HepG2 (cell line): ENCODE results near the gene EFNA2. TPM values are rescaled to one million over a fixed set of nuclear protein-coding genes. Genes with fewer than 3 reads are reported as not detected.
A peak's percentile ranks its signal among the peaks of the same experiment; 100 is the strongest.

Source experiments
- ATAC-seq: fragments of 200-7000 bp; cut with Tn5 transposase; 3 replicates; pipeline ENCODE4 v1.9.1; 2020; ENCODE audit warnings: mild to moderate bottlenecking, moderate library complexity
- BruUV-seq: library from RNA; stranded (reverse); fragments of 400-500 nt; replicated peaks from 2 replicates; lab custom pipeline; 2021; lab: Mats Ljungman, UMichigan
- CTCF ChIA-PET: fragments of 300-600 bp; formaldehyde crosslinking; extraction: SDS; loops from one replicate; lab custom pipeline; 2021; ENCODE audit warnings: low total read pairs, inconsistent platforms, low intra/inter-chr PET ratio; lab: Yijun Ruan, JAX
- POLR2A ChIA-PET: fragments of 350-600 bp; sonication (Branson Sonifier 250); formaldehyde crosslinking; loops from one replicate; lab custom pipeline; 2020; ENCODE audit warnings: antibody characterized with exemption, inconsistent platforms; lab: Yijun Ruan, JAX
- DNase-seq: peaks from one replicate; pipeline ENCODE4 v3.0.0-alpha.2; 2015; ENCODE audit warnings: low spot score
- FAIRE-seq: peaks from 3 replicates; lab custom pipeline; 2011; peaks lifted over from hg19 to GRCh38; lab: Jason Lieb, UNC
- H2AFZ ChIP-seq: one replicate; pipeline ENCODE4 v1.6.1; 2011; ENCODE audit warnings: low read length, inconsistent platforms
- H3K27ac ChIP-seq: fragments of 300-600 bp; 3 replicates; pipeline ENCODE4 v1.8.0; 2011; ENCODE audit warnings: mixed run types, mild to moderate bottlenecking, mixed read lengths, low read length, inconsistent platforms; ENCODE audit not compliant: insufficient read depth; ENCODE audit errors: extremely low read length
- H3K27me3 ChIP-seq, 2 experiments: fragments of 200-600 bp in 1 of 2; 2 replicates in 1 of 2; 3 replicates in 1 of 2; pipeline versions ENCODE4 v1.6.0 to v1.8.0; 2011; ENCODE audit warnings: low read length in 2 of 2, mild to moderate bottlenecking in 2 of 2, moderate library complexity in 2 of 2, inconsistent platforms in 1 of 2; ENCODE audit not compliant: insufficient read depth in 2 of 2, control insufficient read depth in 1 of 2
- H3K36me3 ChIP-seq, 2 experiments: fragments of 200-600 bp in 1 of 2; replicated peaks in 1 of 2; 2 replicates in 1 of 2; 3 replicates in 1 of 2; pipeline versions ENCODE4 v1.5.1 to v1.8.0; 2011; ENCODE audit warnings: low read length in 2 of 2, inconsistent platforms in 1 of 2; ENCODE audit not compliant: insufficient read depth in 2 of 2, control insufficient read depth in 1 of 2
- H3K4me1 ChIP-seq: 2 replicates; pipeline ENCODE4 v1.5.1; 2012; ENCODE audit warnings: low read length, inconsistent platforms; ENCODE audit not compliant: insufficient read depth
- H3K4me2 ChIP-seq: 2 replicates; pipeline ENCODE4 v1.6.0; 2011; ENCODE audit warnings: low read depth, low read length, inconsistent platforms
- H3K4me3 ChIP-seq, 3 experiments: fragments of 200-600 bp in 1 of 3; sonication (generic), shearing (Covaris generic) in 1 of 3; replicated peaks in 1 of 3; 2 replicates each; pipeline ENCODE4 v1.5.1; 2011 to 2016; ENCODE audit warnings: low read length in 3 of 3, inconsistent platforms in 2 of 3, low read depth in 2 of 3, mild to moderate bottlenecking in 2 of 3, control low read depth in 1 of 3, mixed read lengths in 1 of 3; ENCODE audit not compliant: insufficient read depth in 1 of 3
- H3K79me2 ChIP-seq: one replicate; pipeline ENCODE4 v1.6.1; 2011; ENCODE audit warnings: low read length, inconsistent platforms; ENCODE audit not compliant: insufficient read depth
- H3K9ac ChIP-seq: 2 replicates; pipeline ENCODE4 v1.6.0; 2011; ENCODE audit warnings: mild to moderate bottlenecking, low read depth, low read length, inconsistent platforms; ENCODE audit not compliant: insufficient read depth
- H3K9me3 ChIP-seq: 2 replicates; pipeline ENCODE4 v1.5.1; 2012; ENCODE audit warnings: mild to moderate bottlenecking, low read length
- H4K20me1 ChIP-seq: 2 replicates; pipeline ENCODE4 v1.6.0; 2011; ENCODE audit warnings: inconsistent platforms, mild to moderate bottlenecking, low read length, moderate library complexity; ENCODE audit not compliant: insufficient read depth
- ARID2 ChIP-seq: sonication (generic); formaldehyde crosslinking; IDR thresholded peaks from 2 replicates; pipeline ENCODE4 v1.8.1; 2022; ENCODE audit warnings: mild to moderate bottlenecking, missing genetic modification reagents, borderline replicate concordance
- BHLHE40 ChIP-seq: IDR thresholded peaks from 2 replicates; pipeline ENCODE4 v1.6.1; 2011; ENCODE audit warnings: low read length, improper control_type of control experiment
- ERF ChIP-seq: IDR thresholded peaks from 2 replicates; pipeline ENCODE4 v1.6.1; 2018; ENCODE audit warnings: missing biosample characterization, missing genetic modification reagents
- EZH2 ChIP-seq: conservative IDR thresholded peaks from 2 replicates; pipeline ENCODE4 v1.6.1; 2012; ENCODE audit warnings: mild to moderate bottlenecking, low read depth, low read length, moderate library complexity
- MZF1 ChIP-seq: sonication (generic); formaldehyde crosslinking; IDR thresholded peaks from 2 replicates; pipeline ENCODE4 v1.8.1; 2023; ENCODE audit warnings: mild to moderate bottlenecking, missing genetic modification reagents, borderline replicate concordance
- ZNF224 ChIP-seq: sonication (generic); formaldehyde crosslinking; IDR thresholded peaks from 2 replicates; pipeline ENCODE4 v1.5.0; 2020; ENCODE audit warnings: mild to moderate bottlenecking, missing genetic modification reagents
- ZNF430 ChIP-seq: sonication (generic); formaldehyde crosslinking; IDR thresholded peaks from 2 replicates; pipeline ENCODE4 v1.9.0; 2021; ENCODE audit warnings: mild to moderate bottlenecking, missing genetic modification reagents
- ZNF607 ChIP-seq: sonication (generic); formaldehyde crosslinking; IDR thresholded peaks from 2 replicates; pipeline ENCODE4 v1.5.1; 2020; ENCODE audit warnings: missing genetic modification reagents, mild to moderate bottlenecking, borderline replicate concordance
- WGBS: methylation state at CpG from one replicate; pipeline ENCODE4 v1.1.6; 2017; ENCODE audit warnings: low lambda C conversion rate; 5-methylcytosine and 5-hydroxymethylcytosine counted together
- in situ Hi-C: cut with HindIII; loops from 2 replicates; pipeline ENCODE4 v1.10.0; 2017; ENCODE audit warnings: low pct_unique_long_range_greater_than_20kb; ENCODE audit not compliant: extremely low pct_ligation_motif_present
- intact Hi-C: fragments of 100-400 bp; cut with micrococcal nuclease; formaldehyde crosslinking; loops from one replicate; pipeline ENCODE4 v1.10.0; 2022; ENCODE audit not compliant: unreplicated experiment
- polyA plus RNA-seq, 8 experiments: library from polyadenylated mRNA; depleted of rRNA in 3 of 8; stranded (reverse) in 7 of 8; unstranded in 1 of 8; fragments of >200 nt; fragmentation: Illumina TruSeq in 4 of 8; extraction: Trizol in 4 of 8; gene quantifications; 2 replicates each; pipeline versions ENCODE4 v1.2.1 to v1.2.3, GENCODE V29; 2011 to 2016; ENCODE audit warnings: low read depth in 4 of 8, missing spikeins in 1 of 8, mixed read lengths in 1 of 8; ENCODE audit not compliant: insufficient read depth in 1 of 8
- total RNA-seq, 5 experiments: library from RNA; depleted of rRNA; stranded (reverse); fragments of >200 nt; fragmentation: Illumina TruSeq; extraction: Trizol; gene quantifications; 2 replicates each; pipeline ENCODE4 v1.2.3, GENCODE V29; 2016; ENCODE audit warnings: low read depth in 1 of 5
- TF ChIP-seq, protein P1 (sequence below): IDR thresholded peaks from 2 replicates; pipeline ENCODE4 v1.6.1; 2016; ENCODE audit warnings: missing compliant biosample characterization, missing genetic modification reagents, borderline replicate concordance
- TF ChIP-seq, protein P2 (sequence below): sonication (generic); formaldehyde crosslinking; IDR thresholded peaks from 2 replicates; pipeline ENCODE4 v1.5.0; 2020; ENCODE audit warnings: mild to moderate bottlenecking, missing genetic modification reagents, moderate library complexity
- TF ChIP-seq, protein P3 (sequence below): sonication (generic); formaldehyde crosslinking; IDR thresholded peaks from 2 replicates; pipeline ENCODE4 v1.8.1; 2023; ENCODE audit warnings: mild to moderate bottlenecking, missing genetic modification reagents
- TF ChIP-seq, protein P4 (sequence below): sonication (generic); formaldehyde crosslinking; IDR thresholded peaks from 2 replicates; pipeline ENCODE4 v1.5.1; 2020; ENCODE audit warnings: mild to moderate bottlenecking, missing genetic modification reagents, moderate library complexity

The EFNA2 gene
- total and polyA plus RNA-seq, 2 of the 13 experiments (the other 11 are each of a cell fraction or from before 2014, with no cell fraction given): 6.0 to 9.9 TPM

DNA sequence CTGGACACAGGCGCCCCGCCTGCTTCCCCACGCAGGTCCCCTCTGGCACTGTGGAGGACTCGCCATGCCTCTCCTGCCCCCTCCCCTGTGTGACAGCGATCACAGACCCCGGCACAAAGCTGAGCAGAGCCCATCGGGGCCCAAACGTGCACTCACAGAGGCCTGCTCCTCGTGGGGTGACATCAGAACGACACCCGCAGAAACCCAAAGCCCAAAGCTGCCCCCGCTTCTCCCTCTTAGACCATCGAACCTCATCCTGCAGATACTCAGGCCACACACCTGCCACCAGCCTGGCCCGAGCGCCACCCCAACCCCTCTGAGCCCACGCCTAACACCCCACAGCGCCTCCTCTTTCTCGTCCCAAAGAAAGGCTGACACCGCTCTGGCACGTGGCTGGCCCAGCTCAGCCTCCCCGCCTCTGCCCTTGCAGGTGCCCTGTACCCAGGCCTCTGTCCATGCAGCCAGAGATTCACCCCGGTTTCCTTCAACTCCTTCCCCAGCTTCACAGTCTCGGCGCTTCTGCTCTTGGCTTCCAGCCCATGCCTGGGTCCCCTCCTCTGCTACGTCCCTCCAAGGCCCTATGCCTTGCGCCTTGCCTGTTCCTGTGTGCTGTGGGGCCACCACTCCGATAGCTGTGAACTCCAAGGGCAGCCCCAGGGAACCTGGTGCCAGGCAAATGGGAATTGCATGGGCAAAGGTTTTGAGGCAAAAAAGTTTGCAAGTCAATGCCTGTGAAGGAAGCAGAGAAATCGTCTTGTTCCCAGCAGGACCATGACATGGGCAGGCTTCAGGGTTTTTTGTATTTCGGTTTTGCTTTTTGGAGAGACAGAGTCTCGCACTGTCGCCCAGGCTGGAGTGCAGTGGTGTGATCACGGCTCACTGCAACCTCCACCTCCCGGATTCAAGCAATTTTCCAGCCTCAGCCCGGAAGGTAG lies 47.0 kb upstream of the EFNA2 start:
- H2AFZ ChIP-seq: no peak overlapping the region
- no TSS peak for BruUV-seq
- peak overlapping the region; percentile 91 for H3K4me2 ChIP-seq
- peak overlapping the region; percentile 7 for H3K27ac ChIP-seq
- H3K36me3 ChIP-seq: peaks cover 0 to 1% of the 10 kb centered on the region in 2 experiments; a peak in 1 of 5 replicates
- no peaks in the 10 kb centered on the region for H3K9me3 ChIP-seq
- peak overlapping the region; percentile 59 to 77 (median 77); a peak in 5 of 6 replicates for H3K4me3 ChIP-seq
- intact Hi-C loops (no loop called here), in situ Hi-C loops (no loop called here)
- CTCF ChIA-PET: no interaction called here
- peaks cover 38% of the 10 kb centered on the region for H3K4me1 ChIP-seq
- FAIRE-seq (no peak), DNase-seq (no peak), ATAC-seq (peak; percentile 4)
- no peaks in the 10 kb centered on the region for H3K27me3 ChIP-seq
- WGBS: 21% methylated on average over 28 of the region's 34 CpGs
- H3K79me2 ChIP-seq: peaks cover 17% of the 10 kb centered on the region
- POLR2A ChIA-PET: interaction anchor here (0.6 to 10.1 kb wide), 10 partner anchors 13 to 775 kb away, joined by 3 to 469 read pairs (median 4); partner anchors contain the start of gene CIRBP
- no peaks in the 10 kb centered on the region for H4K20me1 ChIP-seq
- H3K9ac ChIP-seq: peak overlapping the region; percentile 63; the same call in 1 of the 2 replicates
- TF ChIP-seq ERF (CRISPR knock-in tag) (no peak), ZNF430 (CRISPR knock-in tag) (peak; percentile 49; the same call in 1 of the 2 replicates), ZNF224 (CRISPR knock-in tag) (no peak), ARID2 (CRISPR knock-in tag) (no peak), EZH2 (no peak), ZNF607 (peak; percentile 47; the same call in 1 of the 2 replicates), MZF1 (no peak), BHLHE40 (peak; percentile 33; the same call in 1 of the 2 replicates)
- TF ChIP-seq, protein P1, sequence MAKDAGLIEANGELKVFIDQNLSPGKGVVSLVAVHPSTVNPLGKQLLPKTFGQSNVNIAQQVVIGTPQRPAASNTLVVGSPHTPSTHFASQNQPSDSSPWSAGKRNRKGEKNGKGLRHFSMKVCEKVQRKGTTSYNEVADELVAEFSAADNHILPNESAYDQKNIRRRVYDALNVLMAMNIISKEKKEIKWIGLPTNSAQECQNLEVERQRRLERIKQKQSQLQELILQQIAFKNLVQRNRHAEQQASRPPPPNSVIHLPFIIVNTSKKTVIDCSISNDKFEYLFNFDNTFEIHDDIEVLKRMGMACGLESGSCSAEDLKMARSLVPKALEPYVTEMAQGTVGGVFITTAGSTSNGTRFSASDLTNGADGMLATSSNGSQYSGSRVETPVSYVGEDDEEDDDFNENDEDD (CRISPR knock-in tag): peak; percentile 48; the same call in 1 of the 2 replicates
- TF ChIP-seq, protein P2, sequence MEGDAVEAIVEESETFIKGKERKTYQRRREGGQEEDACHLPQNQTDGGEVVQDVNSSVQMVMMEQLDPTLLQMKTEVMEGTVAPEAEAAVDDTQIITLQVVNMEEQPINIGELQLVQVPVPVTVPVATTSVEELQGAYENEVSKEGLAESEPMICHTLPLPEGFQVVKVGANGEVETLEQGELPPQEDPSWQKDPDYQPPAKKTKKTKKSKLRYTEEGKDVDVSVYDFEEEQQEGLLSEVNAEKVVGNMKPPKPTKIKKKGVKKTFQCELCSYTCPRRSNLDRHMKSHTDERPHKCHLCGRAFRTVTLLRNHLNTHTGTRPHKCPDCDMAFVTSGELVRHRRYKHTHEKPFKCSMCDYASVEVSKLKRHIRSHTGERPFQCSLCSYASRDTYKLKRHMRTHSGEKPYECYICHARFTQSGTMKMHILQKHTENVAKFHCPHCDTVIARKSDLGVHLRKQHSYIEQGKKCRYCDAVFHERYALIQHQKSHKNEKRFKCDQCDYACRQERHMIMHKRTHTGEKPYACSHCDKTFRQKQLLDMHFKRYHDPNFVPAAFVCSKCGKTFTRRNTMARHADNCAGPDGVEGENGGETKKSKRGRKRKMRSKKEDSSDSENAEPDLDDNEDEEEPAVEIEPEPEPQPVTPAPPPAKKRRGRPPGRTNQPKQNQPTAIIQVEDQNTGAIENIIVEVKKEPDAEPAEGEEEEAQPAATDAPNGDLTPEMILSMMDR: peak; percentile 22; the same call in 1 of the 2 replicates
- TF ChIP-seq, protein P3, sequence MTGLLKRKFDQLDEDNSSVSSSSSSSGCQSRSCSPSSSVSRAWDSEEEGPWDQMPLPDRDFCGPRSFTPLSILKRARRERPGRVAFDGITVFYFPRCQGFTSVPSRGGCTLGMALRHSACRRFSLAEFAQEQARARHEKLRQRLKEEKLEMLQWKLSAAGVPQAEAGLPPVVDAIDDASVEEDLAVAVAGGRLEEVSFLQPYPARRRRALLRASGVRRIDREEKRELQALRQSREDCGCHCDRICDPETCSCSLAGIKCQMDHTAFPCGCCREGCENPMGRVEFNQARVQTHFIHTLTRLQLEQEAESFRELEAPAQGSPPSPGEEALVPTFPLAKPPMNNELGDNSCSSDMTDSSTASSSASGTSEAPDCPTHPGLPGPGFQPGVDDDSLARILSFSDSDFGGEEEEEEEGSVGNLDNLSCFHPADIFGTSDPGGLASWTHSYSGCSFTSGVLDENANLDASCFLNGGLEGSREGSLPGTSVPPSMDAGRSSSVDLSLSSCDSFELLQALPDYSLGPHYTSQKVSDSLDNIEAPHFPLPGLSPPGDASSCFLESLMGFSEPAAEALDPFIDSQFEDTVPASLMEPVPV (CRISPR knock-in tag): peak; percentile 59; the same call in 1 of the 2 replicates
- TF ChIP-seq, protein P4, sequence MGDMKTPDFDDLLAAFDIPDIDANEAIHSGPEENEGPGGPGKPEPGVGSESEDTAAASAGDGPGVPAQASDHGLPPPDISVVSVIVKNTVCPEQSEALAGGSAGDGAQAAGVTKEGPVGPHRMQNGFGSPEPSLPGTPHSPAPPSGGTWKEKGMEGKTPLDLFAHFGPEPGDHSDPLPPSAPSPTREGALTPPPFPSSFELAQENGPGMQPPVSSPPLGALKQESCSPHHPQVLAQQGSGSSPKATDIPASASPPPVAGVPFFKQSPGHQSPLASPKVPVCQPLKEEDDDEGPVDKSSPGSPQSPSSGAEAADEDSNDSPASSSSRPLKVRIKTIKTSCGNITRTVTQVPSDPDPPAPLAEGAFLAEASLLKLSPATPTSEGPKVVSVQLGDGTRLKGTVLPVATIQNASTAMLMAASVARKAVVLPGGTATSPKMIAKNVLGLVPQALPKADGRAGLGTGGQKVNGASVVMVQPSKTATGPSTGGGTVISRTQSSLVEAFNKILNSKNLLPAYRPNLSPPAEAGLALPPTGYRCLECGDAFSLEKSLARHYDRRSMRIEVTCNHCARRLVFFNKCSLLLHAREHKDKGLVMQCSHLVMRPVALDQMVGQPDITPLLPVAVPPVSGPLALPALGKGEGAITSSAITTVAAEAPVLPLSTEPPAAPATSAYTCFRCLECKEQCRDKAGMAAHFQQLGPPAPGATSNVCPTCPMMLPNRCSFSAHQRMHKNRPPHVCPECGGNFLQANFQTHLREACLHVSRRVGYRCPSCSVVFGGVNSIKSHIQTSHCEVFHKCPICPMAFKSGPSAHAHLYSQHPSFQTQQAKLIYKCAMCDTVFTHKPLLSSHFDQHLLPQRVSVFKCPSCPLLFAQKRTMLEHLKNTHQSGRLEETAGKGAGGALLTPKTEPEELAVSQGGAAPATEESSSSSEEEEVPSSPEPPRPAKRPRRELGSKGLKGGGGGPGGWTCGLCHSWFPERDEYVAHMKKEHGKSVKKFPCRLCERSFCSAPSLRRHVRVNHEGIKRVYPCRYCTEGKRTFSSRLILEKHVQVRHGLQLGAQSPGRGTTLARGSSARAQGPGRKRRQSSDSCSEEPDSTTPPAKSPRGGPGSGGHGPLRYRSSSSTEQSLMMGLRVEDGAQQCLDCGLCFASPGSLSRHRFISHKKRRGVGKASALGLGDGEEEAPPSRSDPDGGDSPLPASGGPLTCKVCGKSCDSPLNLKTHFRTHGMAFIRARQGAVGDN (CRISPR knock-in tag): peak; percentile 96
